ENCODE results near the gene TMEM98. TPM values are rescaled to one million over a fixed set of nuclear protein-coding genes. Genes with fewer than 3 reads are reported as not detected.

The TMEM98 gene
- total and polyA plus RNA-seq, 9 of the 15 experiments (the other 6 are each of a cell fraction or from before 2014, with no cell fraction given) = 33.5 to 164 (median 84.7) TPM

DNA sequence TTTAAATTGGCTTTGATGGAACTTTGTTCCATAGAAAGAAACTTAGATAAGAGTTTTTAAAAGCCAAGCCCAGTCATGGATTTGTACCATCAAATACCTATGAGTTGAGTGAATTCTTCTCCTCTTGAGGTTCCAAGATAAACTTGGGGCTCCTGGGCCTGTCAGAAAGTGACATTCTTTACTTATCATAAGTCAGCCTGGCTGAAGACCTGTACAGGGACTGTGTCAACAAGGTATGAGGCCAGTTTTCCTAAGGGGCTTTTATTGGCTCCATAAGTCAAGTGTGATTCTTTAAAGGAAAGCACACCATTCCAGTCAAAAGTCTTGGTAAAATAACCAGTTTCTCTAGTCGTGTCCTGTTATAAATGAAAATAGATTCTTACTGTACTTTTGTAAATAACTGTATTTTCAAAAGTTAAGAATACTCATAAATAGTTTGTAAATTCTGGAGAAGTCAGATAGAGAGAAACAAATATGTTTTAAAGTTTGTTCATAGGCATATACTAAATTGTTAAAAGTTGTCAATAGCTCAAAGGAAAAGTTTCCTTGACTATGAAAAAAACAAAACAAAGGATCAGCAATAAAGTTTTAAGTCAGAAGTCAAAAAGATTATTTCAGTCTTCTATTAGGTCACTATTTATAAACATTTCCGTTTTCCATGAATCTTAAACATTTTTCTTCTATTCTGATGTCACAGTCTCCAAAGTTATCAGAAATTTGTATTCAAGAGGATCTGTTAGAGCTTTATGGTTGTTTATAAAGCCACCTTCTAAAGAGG lies 28.5 kb upstream of the TMEM98 start (continued):
- TF ChIP-seq, protein P1, sequence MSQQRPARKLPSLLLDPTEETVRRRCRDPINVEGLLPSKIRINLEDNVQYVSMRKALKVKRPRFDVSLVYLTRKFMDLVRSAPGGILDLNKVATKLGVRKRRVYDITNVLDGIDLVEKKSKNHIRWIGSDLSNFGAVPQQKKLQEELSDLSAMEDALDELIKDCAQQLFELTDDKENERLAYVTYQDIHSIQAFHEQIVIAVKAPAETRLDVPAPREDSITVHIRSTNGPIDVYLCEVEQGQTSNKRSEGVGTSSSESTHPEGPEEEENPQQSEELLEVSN (IDR thresholded peaks at IDR 0.05; ENCODE audit: borderline replicate concordance in 1 of 2, extremely low read depth in 1 of 2, insufficient read depth in 1 of 2, insufficient read length in 1 of 2, low read depth in 1 of 2, low read length in 1 of 2, poor library complexity in 1 of 2, severe bottlenecking in 1 of 2) = no peak
- TF ChIP-seq STAT5A (IDR thresholded peaks at IDR 0.05; ENCODE audit: borderline replicate concordance, low read length) = no peak
- TF ChIP-seq RCOR1 (IDR thresholded peaks at IDR 0.05; ENCODE audit: borderline replicate concordance in 1 of 2, low read depth in 2 of 2, low read length in 2 of 2) = no peak
- TF ChIP-seq CBFA2T2 (conservative IDR thresholded peaks at IDR 0.05) = no peak
- TF ChIP-seq ZNF766 (CRISPR knock-in tag; conservative IDR thresholded peaks at IDR 0.05) = no peak
- peak; percentile 50; the same call in 1 of the 2 replicates for TF ChIP-seq C11orf30 (IDR thresholded peaks at IDR 0.05; ENCODE audit: low read depth)
- TF ChIP-seq ELF4 (CRISPR knock-in tag; IDR thresholded peaks at IDR 0.05) = no peak
- TF ChIP-seq GABPA (tag; conservative IDR thresholded peaks at IDR 0.05; ENCODE audit: low read depth) = no peak
- peak; percentile 39; the same call in 1 of the 2 replicates for TF ChIP-seq FOXM1 (IDR thresholded peaks at IDR 0.05; ENCODE audit: low read depth)
- TF ChIP-seq FOXM1 (CRISPR knock-in tag; IDR thresholded peaks at IDR 0.05; ENCODE audit: low read depth) = no peak
- TF ChIP-seq MCM3 (IDR thresholded peaks at IDR 0.05) = no peak
- TF ChIP-seq ZNF586 (CRISPR knock-in tag; conservative IDR thresholded peaks at IDR 0.05) = no peak
- no peak for TF ChIP-seq NFRKB (IDR thresholded peaks at IDR 0.05; ENCODE audit: low read depth)
- TF ChIP-seq, protein P2, sequence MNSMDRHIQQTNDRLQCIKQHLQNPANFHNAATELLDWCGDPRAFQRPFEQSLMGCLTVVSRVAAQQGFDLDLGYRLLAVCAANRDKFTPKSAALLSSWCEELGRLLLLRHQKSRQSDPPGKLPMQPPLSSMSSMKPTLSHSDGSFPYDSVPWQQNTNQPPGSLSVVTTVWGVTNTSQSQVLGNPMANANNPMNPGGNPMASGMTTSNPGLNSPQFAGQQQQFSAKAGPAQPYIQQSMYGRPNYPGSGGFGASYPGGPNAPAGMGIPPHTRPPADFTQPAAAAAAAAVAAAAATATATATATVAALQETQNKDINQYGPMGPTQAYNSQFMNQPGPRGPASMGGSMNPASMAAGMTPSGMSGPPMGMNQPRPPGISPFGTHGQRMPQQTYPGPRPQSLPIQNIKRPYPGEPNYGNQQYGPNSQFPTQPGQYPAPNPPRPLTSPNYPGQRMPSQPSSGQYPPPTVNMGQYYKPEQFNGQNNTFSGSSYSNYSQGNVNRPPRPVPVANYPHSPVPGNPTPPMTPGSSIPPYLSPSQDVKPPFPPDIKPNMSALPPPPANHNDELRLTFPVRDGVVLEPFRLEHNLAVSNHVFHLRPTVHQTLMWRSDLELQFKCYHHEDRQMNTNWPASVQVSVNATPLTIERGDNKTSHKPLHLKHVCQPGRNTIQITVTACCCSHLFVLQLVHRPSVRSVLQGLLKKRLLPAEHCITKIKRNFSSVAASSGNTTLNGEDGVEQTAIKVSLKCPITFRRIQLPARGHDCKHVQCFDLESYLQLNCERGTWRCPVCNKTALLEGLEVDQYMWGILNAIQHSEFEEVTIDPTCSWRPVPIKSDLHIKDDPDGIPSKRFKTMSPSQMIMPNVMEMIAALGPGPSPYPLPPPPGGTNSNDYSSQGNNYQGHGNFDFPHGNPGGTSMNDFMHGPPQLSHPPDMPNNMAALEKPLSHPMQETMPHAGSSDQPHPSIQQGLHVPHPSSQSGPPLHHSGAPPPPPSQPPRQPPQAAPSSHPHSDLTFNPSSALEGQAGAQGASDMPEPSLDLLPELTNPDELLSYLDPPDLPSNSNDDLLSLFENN (IDR thresholded peaks at IDR 0.05; ENCODE audit: low read depth in 2 of 2, low read length in 2 of 2) = no peak
- TF ChIP-seq HNRNPL (IDR thresholded peaks at IDR 0.05; ENCODE audit: low read depth, low read length) = no peak
- 0 out of 2 replicates have a peak, but pooled peaks have one; percentile 27 for TF ChIP-seq SMARCE1 (IDR thresholded peaks at IDR 0.05)
- peak; percentile 72 for TF ChIP-seq ZNF316 (IDR thresholded peaks at IDR 0.05)
- TF ChIP-seq SRSF3 (IDR thresholded peaks at IDR 0.05; ENCODE audit: insufficient read depth, low read length) = no peak
- no peak for TF ChIP-seq MAZ (CRISPR knock-in tag; conservative IDR thresholded peaks at IDR 0.05 in 1 of 2, IDR thresholded peaks at IDR 0.05 in 1 of 2)
- TF ChIP-seq ARID1B (IDR thresholded peaks at IDR 0.05) = 0 out of 2 replicates have a peak, but pooled peaks have one; percentile 26
- TF ChIP-seq FOXA3 (CRISPR knock-in tag; conservative IDR thresholded peaks at IDR 0.05 in 1 of 2, IDR thresholded peaks at IDR 0.05 in 1 of 2) = peak; percentile 43 to 82; a peak in 3 of 4 replicates
- TF ChIP-seq SIN3B (IDR thresholded peaks at IDR 0.05; ENCODE audit: low read depth) = no peak
- TF ChIP-seq MTA3 (IDR thresholded peaks at IDR 0.05; ENCODE audit: borderline replicate concordance) = no peak
- TF ChIP-seq NR2C1 (IDR thresholded peaks at IDR 0.05) = no peak
- no peak for TF ChIP-seq NR2C1 (tag; IDR thresholded peaks at IDR 0.05)
- TF ChIP-seq HDAC6 (IDR thresholded peaks at IDR 0.05; ENCODE audit: low read depth, low read length) = no peak

All from K562 (cell line).